IgD-negative memory B cell (primary cell): Measurements from ENCODE around the gene NSDHL. TPM values are rescaled to one million over a fixed set of nuclear protein-coding genes. Genes with fewer than 3 reads are reported as not detected.
"Not testable (repeated sequence)": the region's sequence is repeated elsewhere in the genome, so short reads cannot be mapped to it uniquely, and the experiment has no call there.

ENCODE experiments used
- H3K27ac Mint-ChIP-seq, 3 donors: one replicate each; pipeline ENCODE4 v1.8.0; 2020 to 2022; ENCODE audit warnings: mild to moderate bottlenecking in 3 of 3, mixed read lengths in 3 of 3, moderate library complexity in 1 of 3
- H3K27me3 Mint-ChIP-seq: one replicate; pipeline ENCODE4 v1.8.0; 2021; ENCODE audit warnings: mixed read lengths
- H3K36me3 Mint-ChIP-seq: one replicate; pipeline ENCODE4 v1.8.0; 2020; ENCODE audit warnings: mild to moderate bottlenecking, mixed read lengths
- H3K4me1 Mint-ChIP-seq, 3 donors: one replicate each; pipeline ENCODE4 v1.8.0; 2020 to 2022; ENCODE audit warnings: mixed read lengths in 3 of 3, mild to moderate bottlenecking in 1 of 3
- H3K4me3 Mint-ChIP-seq, 4 donors: one replicate each; pipeline ENCODE4 v1.8.0; 2020 to 2022; ENCODE audit warnings: mild to moderate bottlenecking in 4 of 4, mixed read lengths in 4 of 4, moderate library complexity in 3 of 4
- H3K9me3 Mint-ChIP-seq, 3 donors: one replicate each; pipeline ENCODE4 v1.8.0; 2020 to 2021; ENCODE audit warnings: mixed read lengths in 3 of 3, mild to moderate bottlenecking in 1 of 3
- polyA plus RNA-seq: library from polyadenylated mRNA; unstranded; fragments of 300-500 nt; fragmentation: Illumina TruSeq; gene quantifications from one replicate; pipeline ENCODE4 v1.2.3, GENCODE V29; 2021

NSDHL gene
- polyA plus RNA-seq: 11.7 TPM

DNA sequence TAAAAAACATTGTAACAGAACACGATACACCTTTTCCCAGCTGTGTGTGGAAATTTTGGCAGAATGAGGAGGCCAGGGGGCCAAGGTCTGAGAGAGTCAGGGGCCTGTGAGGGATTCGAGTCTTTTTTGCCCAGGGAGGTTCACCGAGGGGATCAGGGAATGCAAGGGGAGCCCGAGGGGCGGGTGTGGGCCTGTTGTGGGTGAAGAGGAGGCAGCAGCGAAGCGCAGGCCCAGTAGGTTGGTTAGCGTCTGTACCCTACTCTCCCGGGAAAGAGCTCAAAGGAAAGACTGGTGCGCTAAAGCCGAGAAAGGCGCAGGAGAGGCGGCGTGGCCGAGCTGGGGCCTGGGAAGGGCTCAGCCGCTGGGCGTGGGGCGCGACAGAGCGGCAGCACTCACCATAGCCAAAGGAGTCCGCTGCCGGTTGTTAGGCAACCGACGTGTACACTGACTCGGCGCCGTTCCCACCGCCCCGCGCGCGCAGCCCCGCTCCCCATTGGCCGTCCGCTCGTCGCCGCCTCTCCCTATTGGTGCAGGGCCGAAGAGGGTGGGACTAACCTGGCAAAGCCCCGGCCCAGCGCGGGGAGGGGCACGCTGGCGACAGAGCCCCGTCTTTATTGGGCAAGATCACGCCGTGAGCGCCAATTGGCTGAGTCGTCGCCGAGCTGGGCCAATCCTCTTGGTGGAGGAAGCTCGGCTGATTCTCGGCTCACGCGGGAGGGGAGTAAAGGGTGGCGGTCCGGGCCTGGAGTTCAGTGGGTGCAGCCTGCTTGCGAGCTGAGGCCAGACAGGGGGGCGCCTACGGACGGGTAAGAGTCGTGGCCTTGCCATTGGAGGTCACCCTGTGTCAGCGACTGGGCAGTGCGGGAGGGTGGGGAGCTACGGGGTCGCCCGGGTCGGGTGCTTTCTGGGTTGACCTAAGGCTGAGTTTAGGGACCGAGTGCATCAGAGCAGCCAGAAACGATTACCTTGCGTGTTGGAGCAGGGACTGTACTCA lies at the start of gene NSDHL, which contains the start of gene CETN2:
Gene NSDHL (plus strand): TSS at position 752 of the 994 bp plus-strand sequence. CDS start 15,262 bp downstream, outside the sequence.
Gene CETN2 (minus strand): TSS at position 446 of the 994 bp plus-strand sequence. CDS start 47 bp downstream, at position 399.
- Mint-ChIP-seq H3K27me3 (no peaks in the 10 kb centered on the region), H3K4me1 (peaks cover 0 to 17% (median 11%) of the 10 kb centered on the region in 3 donors), H3K4me3 (peak within 1 kb of the TSS; percentile 86 to 95 (median 94)), H3K36me3 (no peaks in the 10 kb centered on the region), H3K9me3 (no peaks in the 10 kb centered on the region), H3K27ac (peak within 1 kb of the TSS; percentile 47 to 97 (median 85))

GRCh38 chrX:152787062-152787461 lies 43.8 kb upstream of the NSDHL start:
- H3K9me3 Mint-ChIP-seq, H3K36me3 Mint-ChIP-seq, H3K27ac Mint-ChIP-seq, H3K4me1 Mint-ChIP-seq, H3K27me3 Mint-ChIP-seq, H3K4me3 Mint-ChIP-seq: not testable (repeated sequence)

DNA sequence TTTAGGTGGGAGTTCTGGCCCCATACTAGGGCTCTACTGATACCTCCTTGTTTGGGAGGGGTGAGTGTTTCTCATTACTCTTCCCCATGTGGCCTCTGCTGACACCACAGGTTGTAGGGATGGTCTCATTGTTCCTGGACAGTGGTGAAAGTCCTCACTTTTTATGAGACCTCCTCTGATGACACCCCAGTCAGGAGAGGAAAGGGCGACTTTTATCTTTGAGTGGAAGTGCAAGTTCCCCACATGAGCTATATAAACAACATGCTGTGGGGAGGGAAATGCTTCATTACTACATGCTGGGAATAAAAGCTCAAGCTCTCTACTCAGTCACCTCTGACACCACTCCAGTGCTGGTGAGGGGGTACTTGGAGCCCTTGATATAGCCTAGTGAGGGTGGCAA lies 31.9 kb upstream of the NSDHL start:
- no peak overlapping the region for H3K27ac Mint-ChIP-seq

GRCh38 chrX:152806035-152806434 lies 24.8 kb upstream of the NSDHL start:
- Mint-ChIP-seq H3K27me3 (peaks cover 12% of the 10 kb centered on the region), H3K4me3 (no peak overlapping the region), H3K4me1 (no peaks in the 10 kb centered on the region), H3K9me3 (no peaks in the 10 kb centered on the region), H3K27ac (no peak overlapping the region), H3K36me3 (peaks cover 2% of the 10 kb centered on the region)

More for the DNA sequence above, 31.9 kb upstream of the NSDHL start:
- Mint-ChIP-seq H3K4me1 (no peaks in the 10 kb centered on the region), H3K36me3 (peaks cover 2% of the 10 kb centered on the region), H3K4me3 (no peak overlapping the region), H3K9me3 (no peaks in the 10 kb centered on the region), H3K27me3 (peaks cover 5% of the 10 kb centered on the region)

DNA sequence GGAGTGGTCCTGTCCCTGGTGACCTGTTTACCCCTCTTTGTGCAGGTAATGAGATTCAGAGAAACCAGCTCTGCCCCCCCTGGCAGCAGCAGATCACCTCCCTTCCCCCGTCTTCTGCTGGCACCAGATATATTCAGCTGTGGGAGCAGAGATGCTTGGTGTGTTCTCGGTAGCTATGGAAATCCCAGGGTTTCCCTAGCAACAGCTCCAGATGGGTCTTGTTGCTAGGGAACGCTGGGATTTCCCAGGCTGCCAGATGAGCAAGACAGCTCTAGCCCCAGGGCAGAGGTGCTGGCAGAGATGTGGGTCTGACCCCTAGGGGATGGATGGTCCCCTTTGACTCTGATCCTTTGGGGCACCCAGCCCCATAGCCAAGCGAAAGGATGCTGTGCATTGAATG lies 20.5 kb upstream of the NSDHL start:
- Mint-ChIP-seq H3K4me1 (peaks cover 0 to 3% (median 0%) of the 10 kb centered on the region in 3 donors), H3K4me3 (peak overlapping the region in 1 of 4 donors; percentile 24), H3K9me3 (no peaks in the 10 kb centered on the region)

GRCh38 chrX:152813206-152813605 lies 17.7 kb upstream of the NSDHL start:
- Mint-ChIP-seq H3K27ac (no peak overlapping the region), H3K9me3 (no peaks in the 10 kb centered on the region), H3K4me1 (peaks cover 0 to 3% (median 0%) of the 10 kb centered on the region in 3 donors), H3K36me3 (no peaks in the 10 kb centered on the region), H3K4me3 (no peak overlapping the region), H3K27me3 (peaks cover 7% of the 10 kb centered on the region)

More for the DNA sequence above, 20.5 kb upstream of the NSDHL start:
- H3K27ac Mint-ChIP-seq: no peak overlapping the region
- H3K27me3 Mint-ChIP-seq: peaks cover 8% of the 10 kb centered on the region
- H3K36me3 Mint-ChIP-seq: no peaks in the 10 kb centered on the region

DNA sequence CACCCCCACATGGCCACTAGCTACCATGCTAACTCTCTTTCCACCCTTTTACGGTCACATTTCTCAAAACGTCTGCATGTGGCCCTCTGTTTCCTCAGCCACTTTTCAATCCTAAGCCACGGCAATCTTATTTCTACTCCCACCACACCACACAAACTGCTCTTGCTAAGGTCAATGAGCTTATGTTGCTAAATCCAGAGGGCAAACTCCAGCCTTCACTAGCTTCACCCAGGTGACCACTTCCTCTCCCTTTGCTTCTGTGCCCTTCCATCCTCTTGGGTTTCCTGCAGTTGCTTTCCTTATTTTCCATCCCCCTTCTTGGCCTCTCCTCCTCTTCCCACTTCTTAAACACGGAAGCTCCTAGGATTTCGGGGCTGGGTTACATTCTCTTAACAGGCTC lies 16.8 kb upstream of the NSDHL start:
- peaks cover 6% of the 10 kb centered on the region for H3K27me3 Mint-ChIP-seq
- H3K4me1 Mint-ChIP-seq: peaks cover 0 to 3% (median 0%) of the 10 kb centered on the region in 3 donors
- H3K36me3 Mint-ChIP-seq: no peaks in the 10 kb centered on the region
- H3K9me3 Mint-ChIP-seq: no peaks in the 10 kb centered on the region
- no peak overlapping the region for H3K4me3 Mint-ChIP-seq
- no peak overlapping the region for H3K27ac Mint-ChIP-seq

DNA sequence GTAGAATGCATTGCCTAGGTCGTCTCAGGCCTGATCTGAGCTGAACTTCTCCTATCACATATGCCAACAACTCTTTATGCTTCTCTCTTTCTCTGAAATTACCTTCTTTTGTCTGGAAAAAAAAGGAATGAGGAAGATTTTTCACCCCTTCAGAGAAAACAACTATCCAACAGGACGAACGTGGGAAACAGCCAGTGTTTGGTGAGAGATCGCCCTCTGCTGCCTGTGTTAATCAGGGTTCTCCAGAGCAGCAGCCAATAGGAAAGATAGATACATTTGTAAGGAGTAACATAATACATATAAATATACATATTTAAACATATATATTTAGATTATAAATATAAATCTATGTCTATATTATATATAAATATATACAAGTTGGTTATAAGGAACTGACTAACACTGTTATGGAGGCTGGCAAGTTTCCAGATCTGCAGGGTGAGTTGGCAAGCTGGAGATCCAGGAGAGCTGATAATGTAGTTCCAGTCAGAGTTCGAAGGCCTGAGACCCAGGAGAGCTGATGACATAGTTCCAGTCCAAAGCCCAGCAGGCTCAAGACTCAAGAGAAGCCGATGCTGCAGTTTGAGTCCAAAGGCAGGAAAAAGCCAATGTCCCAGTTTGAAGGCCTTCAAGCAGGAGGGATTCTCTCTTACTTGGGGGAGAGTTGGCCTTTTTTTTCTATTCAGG lies 13.6 kb upstream of the NSDHL start:
- no peak overlapping the region for H3K27ac Mint-ChIP-seq
- H3K4me3 Mint-ChIP-seq: no peak overlapping the region
- H3K27me3 Mint-ChIP-seq: peaks cover 8% of the 10 kb centered on the region
- no peaks in the 10 kb centered on the region for H3K9me3 Mint-ChIP-seq
- no peaks in the 10 kb centered on the region for H3K36me3 Mint-ChIP-seq
- H3K4me1 Mint-ChIP-seq: peaks cover 0 to 3% (median 0%) of the 10 kb centered on the region in 3 donors

GRCh38 chrX:152818356-152818755 lies 12.5 kb upstream of the NSDHL start:
- H3K27ac Mint-ChIP-seq: no peak overlapping the region
- H3K27me3 Mint-ChIP-seq: peaks cover 9% of the 10 kb centered on the region
- no peaks in the 10 kb centered on the region for H3K36me3 Mint-ChIP-seq
- H3K4me1 Mint-ChIP-seq: no peaks in the 10 kb centered on the region
- H3K9me3 Mint-ChIP-seq: no peaks in the 10 kb centered on the region
- H3K4me3 Mint-ChIP-seq: no peak overlapping the region

GRCh38 chrX:152819266-152819665 lies 11.6 kb upstream of the NSDHL start:
- Mint-ChIP-seq H3K9me3 (no peaks in the 10 kb centered on the region), H3K27ac (peak overlapping the region in 1 of 3 donors; percentile 11), H3K27me3 (peaks cover 9% of the 10 kb centered on the region), H3K36me3 (no peaks in the 10 kb centered on the region), H3K4me3 (no peak overlapping the region), H3K4me1 (no peaks in the 10 kb centered on the region)

GRCh38 chrX:152819732-152820131 lies 11.1 kb upstream of the NSDHL start:
- H3K27me3 Mint-ChIP-seq: peaks cover 9% of the 10 kb centered on the region
- no peak overlapping the region for H3K27ac Mint-ChIP-seq
- no peaks in the 10 kb centered on the region for H3K9me3 Mint-ChIP-seq
- H3K4me3 Mint-ChIP-seq: no peak overlapping the region
- H3K36me3 Mint-ChIP-seq: no peaks in the 10 kb centered on the region
- H3K4me1 Mint-ChIP-seq: no peaks in the 10 kb centered on the region

- Mint-ChIP-seq H3K36me3 (no peaks in the 10 kb centered on the region), H3K27ac (no peak overlapping the region), H3K4me1 (no peaks in the 10 kb centered on the region), H3K27me3 (peaks cover 9% of the 10 kb centered on the region), H3K9me3 (no peaks in the 10 kb centered on the region), H3K4me3 (no peak overlapping the region)
Measured at GRCh38 chrX:152821145-152821765, 9.6 kb upstream of the NSDHL start.

- no peaks in the 10 kb centered on the region for H3K4me1 Mint-ChIP-seq
- no peaks in the 10 kb centered on the region for H3K9me3 Mint-ChIP-seq
- H3K36me3 Mint-ChIP-seq: no peaks in the 10 kb centered on the region
- H3K4me3 Mint-ChIP-seq: no peak overlapping the region
- peaks cover 9% of the 10 kb centered on the region for H3K27me3 Mint-ChIP-seq
- no peak overlapping the region for H3K27ac Mint-ChIP-seq
Measured at GRCh38 chrX:152822383-152823086, 8.3 kb upstream of the NSDHL start.

DNA sequence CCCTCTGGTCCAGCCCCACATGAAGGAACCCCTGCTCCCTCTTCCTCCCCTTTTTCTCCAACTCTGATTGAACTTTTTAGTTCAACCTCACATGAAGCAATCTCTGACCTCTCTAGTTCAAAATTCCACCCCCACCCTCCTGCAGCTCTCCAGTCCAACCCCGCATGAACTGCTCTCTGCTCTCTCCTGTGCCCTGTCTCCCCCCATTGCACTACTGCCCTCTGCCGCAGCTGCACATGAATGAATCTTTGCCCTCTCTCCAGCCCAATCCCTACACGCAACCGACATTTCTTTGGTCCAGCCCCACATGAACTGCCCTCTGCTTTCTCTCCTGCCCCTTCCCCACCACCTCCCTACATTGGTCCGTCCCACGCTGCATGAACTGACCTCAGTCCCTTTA lies 7.2 kb upstream of the NSDHL start:
- H3K36me3 Mint-ChIP-seq: no peaks in the 10 kb centered on the region
- no peaks in the 10 kb centered on the region for H3K9me3 Mint-ChIP-seq
- H3K4me3 Mint-ChIP-seq: no peak overlapping the region

More for the DNA sequence above, 7.2 kb upstream of the NSDHL start:
- Mint-ChIP-seq H3K27me3 (peaks cover 7% of the 10 kb centered on the region), H3K4me1 (no peaks in the 10 kb centered on the region), H3K27ac (no peak overlapping the region)
